IPS DF 4.7 (cell line): ENCODE data around the gene CCDC86.

Source experiments
- DNase-seq: peaks from one replicate; pipeline ENCODE4 v3.0.0-alpha.2; 2013; ENCODE audit warnings: low spot score; ENCODE audit errors: extremely low read depth

The CCDC86 gene

GRCh38 chr11:60830478-60831142 lies 11.3 kb upstream of the CCDC86 start:
- no peak for DNase-seq

GRCh38 chr11:60831143-60831500 lies 10.8 kb upstream of the CCDC86 start:
- DNase-seq = no peak

GRCh38 chr11:60831501-60832079 lies 10.3 kb upstream of the CCDC86 start:
- no peak for DNase-seq

- DNase-seq = no peak
These were observed 7.0 kb upstream of the CCDC86 start for GRCh38 chr11:60834742-60835533.

DNA sequence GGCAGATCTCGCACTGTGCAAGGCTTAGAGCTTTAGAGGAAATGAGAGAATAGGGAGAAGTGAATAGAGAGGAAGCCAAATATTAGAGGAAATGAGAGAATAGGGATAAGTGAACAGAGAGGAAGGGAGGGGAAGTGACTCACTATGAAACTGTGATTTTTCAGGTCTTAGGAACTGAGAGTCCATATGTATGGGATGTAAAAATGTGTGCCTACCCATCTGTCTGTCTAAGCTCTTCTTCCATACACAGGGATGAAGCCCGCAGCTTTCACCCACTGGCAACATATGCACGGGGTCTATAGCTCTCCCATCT lies 6.4 kb upstream of the CCDC86 start:
- DNase-seq = no peak

- no peak for DNase-seq
These were observed 4.9 kb upstream of the CCDC86 start for GRCh38 chr11:60836866-60837515.

GRCh38 chr11:60838132-60838531 lies 3.8 kb upstream of the CCDC86 start:
- no peak for DNase-seq

GRCh38 chr11:60840470-60841430 lies 1.2 kb upstream of the CCDC86 start:
- no peak for DNase-seq

DNA sequence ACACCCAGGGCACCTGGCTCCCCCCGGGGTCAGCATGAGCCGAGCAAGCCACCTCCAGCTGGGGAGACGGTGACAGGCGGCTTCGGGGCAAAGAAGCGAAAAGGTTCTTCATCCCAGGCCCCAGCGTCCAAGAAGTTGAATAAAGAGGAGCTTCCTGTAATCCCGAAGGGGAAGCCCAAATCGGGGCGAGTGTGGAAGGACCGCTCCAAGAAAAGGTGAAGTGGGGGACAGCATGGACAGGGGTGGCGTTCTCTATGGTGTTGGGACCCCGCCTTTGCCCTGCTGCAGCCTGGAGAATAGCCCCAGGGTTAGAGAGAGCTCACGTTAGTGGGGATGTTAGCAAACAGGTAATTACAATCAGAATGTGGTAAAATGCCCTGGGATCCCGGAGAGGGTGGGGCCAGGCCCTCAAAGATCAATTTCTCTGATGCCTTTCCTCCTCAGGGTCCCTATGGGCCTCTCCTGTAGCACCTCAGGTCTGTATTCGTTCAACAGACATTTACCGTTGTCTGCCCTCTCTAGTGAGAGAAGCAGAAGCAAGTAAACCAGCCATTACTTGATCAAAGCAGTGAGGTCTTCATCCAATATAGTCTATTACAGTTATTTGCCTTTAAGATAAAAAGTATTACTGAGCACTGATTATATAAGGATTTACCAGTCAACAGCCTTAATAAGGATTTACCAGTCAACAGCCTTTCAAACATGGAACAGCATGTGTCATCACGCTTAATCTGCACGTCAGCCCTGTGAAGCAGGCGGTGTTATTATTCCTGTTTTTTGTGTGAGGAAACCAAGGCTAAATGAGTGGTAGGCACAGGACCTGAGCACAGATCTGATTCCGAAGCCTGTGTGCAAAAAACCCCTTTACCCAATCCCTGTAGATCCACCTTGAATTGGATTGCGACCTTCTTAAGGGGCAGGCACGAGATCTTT lies 1.0 kb downstream of the CCDC86 start:
- DNase-seq = no peak

DNA sequence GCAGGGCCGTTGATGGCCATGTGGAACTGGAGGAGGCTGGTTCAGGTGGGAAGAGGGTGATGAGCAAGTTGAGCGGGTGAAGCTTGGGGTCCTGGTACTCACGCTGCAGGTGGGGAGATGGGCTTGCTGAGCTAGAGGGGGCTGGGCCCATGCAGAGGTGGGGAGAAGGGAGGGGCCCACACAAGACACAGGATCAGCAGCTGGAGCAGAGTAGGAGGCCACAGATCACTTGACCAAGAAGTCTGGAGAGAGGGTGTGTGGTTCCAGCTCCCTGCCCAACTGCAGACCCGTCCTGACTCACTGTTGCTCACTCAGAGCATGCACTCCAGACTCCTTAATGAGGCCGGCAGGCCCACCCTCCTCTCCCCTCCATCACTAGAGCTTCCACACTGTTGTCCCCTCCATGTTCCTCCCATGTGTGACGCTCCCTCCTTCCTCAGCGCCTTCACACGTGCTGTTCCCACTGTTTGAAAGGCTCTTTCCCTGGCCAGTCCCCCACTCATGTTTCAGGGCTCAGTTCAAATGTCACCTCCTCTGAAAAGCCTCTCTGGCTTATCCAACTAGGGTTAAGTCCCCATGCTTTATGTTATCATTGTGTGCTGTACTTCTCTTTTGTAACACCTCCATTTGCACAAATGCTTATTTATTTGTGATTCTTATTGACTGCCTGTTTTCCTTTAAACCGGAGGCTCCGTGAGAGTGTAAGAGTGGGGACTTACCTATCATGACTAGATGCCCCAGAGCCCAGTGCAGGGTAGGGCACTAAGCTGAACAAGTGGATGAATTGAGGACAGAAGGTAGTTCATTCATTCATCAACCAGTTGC lies 2.3 kb downstream of the CCDC86 start:
- no peak for DNase-seq

GRCh38 chr11:60844870-60845221 lies 2.9 kb downstream of the CCDC86 start:
- no peak for DNase-seq

DNA sequence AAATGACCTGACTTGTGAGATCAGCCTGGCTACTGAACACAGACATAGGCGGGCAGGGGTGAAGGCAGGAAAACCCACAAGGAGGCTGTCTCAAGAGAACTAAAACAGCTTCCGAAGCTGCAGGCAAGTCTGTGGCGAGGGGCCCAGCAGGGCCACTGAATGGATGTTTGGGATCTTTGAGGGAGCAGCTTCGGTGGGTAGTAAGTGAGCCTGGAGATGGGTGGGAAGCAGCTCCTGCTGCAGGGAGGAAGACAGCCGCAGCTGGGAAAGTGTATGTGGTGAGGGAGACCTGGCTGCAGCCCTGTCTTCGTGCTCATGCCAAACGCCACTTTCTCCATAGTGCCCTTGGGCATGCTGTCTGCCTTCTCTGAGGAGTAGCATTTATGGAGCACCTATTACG lies 3.4 kb downstream of the CCDC86 start:
- no peak for DNase-seq

DNA sequence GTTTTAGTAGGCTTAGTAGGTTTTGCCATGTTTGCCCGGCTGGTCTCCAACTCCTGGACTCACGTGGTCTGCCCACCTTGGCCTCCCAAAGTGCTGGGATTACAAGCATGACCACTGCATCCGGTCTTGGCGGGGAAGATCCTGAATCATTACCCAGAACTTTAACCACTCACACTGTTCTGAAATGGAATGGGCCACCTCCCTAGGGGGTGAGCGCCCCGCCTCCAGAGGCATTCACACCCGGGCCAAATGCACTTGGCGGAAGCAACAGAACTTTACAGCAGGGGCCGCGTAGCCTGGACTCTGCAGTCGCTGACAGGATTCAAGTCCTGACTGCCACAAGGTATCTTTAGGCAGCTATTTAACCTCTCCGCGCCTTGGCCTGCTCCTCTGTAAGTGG lies 5.4 kb downstream of the CCDC86 start:
- DNase-seq = no peak

GRCh38 chr11:60847896-60848295 lies 6.0 kb downstream of the CCDC86 start:
- DNase-seq = no peak

- no peak for DNase-seq
These were observed 6.8 kb downstream of the CCDC86 start for GRCh38 chr11:60848714-60849151.

DNA sequence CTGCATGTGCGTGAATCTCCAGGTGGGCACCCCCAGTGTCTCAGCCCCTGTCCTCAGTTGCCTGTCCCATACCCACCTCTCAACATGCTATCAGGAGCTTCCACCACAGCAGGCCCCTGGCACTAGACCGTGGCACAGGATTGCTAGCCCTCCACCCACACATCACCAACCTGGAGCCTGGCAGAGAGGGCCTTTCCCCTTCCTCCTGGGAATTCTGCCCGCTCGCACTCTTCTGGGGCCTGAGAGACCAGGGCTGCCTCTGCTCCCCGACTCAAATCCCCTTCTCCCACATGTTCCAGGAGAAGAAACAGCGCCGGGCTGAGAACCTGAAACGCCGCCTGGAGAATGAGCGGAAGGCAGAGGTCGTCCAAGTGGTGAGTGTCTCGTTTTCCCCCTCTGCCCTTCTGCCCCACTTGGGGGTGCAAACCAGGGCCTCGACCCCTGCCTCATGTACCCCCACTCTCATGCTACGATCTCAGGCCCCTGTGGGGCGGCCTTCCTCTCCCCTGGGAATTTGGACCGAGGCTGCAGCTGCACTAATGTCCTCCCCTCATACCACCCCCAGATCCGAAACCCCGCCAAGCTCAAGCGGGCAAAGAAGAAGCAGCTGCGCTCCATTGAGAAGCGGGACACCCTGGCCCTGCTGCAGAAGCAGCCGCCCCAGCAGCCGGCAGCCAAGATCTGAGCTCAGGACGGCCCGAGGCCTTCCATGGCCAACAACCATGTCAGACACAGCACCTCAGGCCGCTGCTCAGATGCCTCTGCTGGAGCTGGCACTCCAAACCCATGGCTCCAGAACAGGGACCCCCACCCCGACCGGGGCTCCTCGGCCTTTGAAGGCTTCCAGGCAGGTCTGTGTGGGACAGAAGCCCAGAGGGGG lies 8.0 kb downstream of the CCDC86 start:
- no peak for DNase-seq

- no peak for DNase-seq
These were observed 9.6 kb downstream of the CCDC86 start for GRCh38 chr11:60851327-60852104.
